Neural progenitor cell (in vitro differentiated cells): ENCODE measurements around the gene MITF. TPM values are rescaled to one million over a fixed set of nuclear protein-coding genes. Genes with fewer than 3 reads are reported as not detected.

Experiments used
- DNase-seq: peaks from one replicate; pipeline ENCODE4 v3.0.0-alpha.2; 2016; ENCODE audit warnings: low spot score
- H2AFZ ChIP-seq: fragments of 200-600 bp; sonication (generic); replicated peaks from 2 replicates; pipeline ENCODE4 v1.6.1; 2016; ENCODE audit warnings: antibody characterized with exemption
- H3F3A ChIP-seq: fragments of 200-600 bp; sonication (generic); 2 replicates; pipeline ENCODE4 v1.6.1; 2016; ENCODE audit warnings: antibody characterized with exemption, low read depth
- H3K27ac ChIP-seq: fragments of 200-600 bp; sonication (generic); 2 replicates; pipeline ENCODE4 v1.5.1; 2016; ENCODE audit warnings: mild to moderate bottlenecking
- H3K27me3 ChIP-seq: fragments of 200-600 bp; sonication (generic); 2 replicates; pipeline ENCODE4 v1.6.1; 2016; ENCODE audit warnings: mild to moderate bottlenecking, moderate library complexity
- H3K36me3 ChIP-seq: fragments of 200-600 bp; sonication (generic); 2 replicates; pipeline ENCODE4 v1.5.1; 2016
- H3K4me1 ChIP-seq: fragments of 200-600 bp; sonication (generic); 2 replicates; pipeline ENCODE4 v1.6.1; 2016; ENCODE audit warnings: mixed run types
- H3K4me2 ChIP-seq: fragments of 200-600 bp; sonication (generic); 2 replicates; pipeline ENCODE4 v1.6.1; 2016
- H3K4me3 ChIP-seq: fragments of 200-600 bp; sonication (generic); 2 replicates; pipeline ENCODE4 v1.5.1; 2016
- H3K79me2 ChIP-seq: fragments of 200-600 bp; sonication (generic); 2 replicates; pipeline ENCODE4 v1.6.1; 2016; ENCODE audit warnings: low read depth
- H3K9ac ChIP-seq: fragments of 200-600 bp; sonication (generic); 2 replicates; pipeline ENCODE4 v1.6.1; 2016
- H3K9me3 ChIP-seq: fragments of 200-600 bp; sonication (generic); 2 replicates; pipeline ENCODE4 v1.5.1; 2016; ENCODE audit warnings: low read depth
- H4K20me1 ChIP-seq: fragments of 200-600 bp; sonication (generic); 2 replicates; pipeline ENCODE4 v1.6.1; 2016; ENCODE audit warnings: low read depth
- H3K27ac Mint-ChIP-seq: 3 replicates; pipeline ENCODE4 v1.8.0; 2021; ENCODE audit warnings: mixed read lengths
- H3K27me3 Mint-ChIP-seq: 2 replicates; pipeline ENCODE4 v1.8.0; 2022; ENCODE audit warnings: low read depth, mild to moderate bottlenecking, inconsistent platforms, moderate library complexity, mixed read lengths; ENCODE audit not compliant: insufficient read depth
- H3K36me3 Mint-ChIP-seq: 3 replicates; pipeline ENCODE4 v1.8.0; 2021; ENCODE audit warnings: mixed read lengths
- H3K4me1 Mint-ChIP-seq: 3 replicates; pipeline ENCODE4 v1.8.0; 2021; ENCODE audit warnings: mixed read lengths
- H3K4me3 Mint-ChIP-seq: 3 replicates; pipeline ENCODE4 v1.8.0; 2021; ENCODE audit warnings: mild to moderate bottlenecking, moderate library complexity, mixed read lengths
- H3K9me3 Mint-ChIP-seq: 3 replicates; pipeline ENCODE4 v1.8.0; 2020; ENCODE audit warnings: mixed read lengths
- CTCF ChIP-seq: fragments of 200-600 bp; sonication (generic); IDR thresholded peaks from 2 replicates; pipeline ENCODE4 v1.5.1; 2017; ENCODE audit warnings: antibody characterized with exemption, mild to moderate bottlenecking
- EZH2 ChIP-seq: fragments of 200-600 bp; sonication (generic); IDR thresholded peaks from 2 replicates; pipeline ENCODE4 v1.6.1; 2017; ENCODE audit warnings: antibody characterized with exemption, mild to moderate bottlenecking, moderate library complexity
- EZH2phosphoT487 ChIP-seq: fragments of 200-600 bp; sonication (generic); IDR thresholded peaks from 2 replicates; pipeline ENCODE4 v1.6.1; 2017; ENCODE audit warnings: antibody characterized with exemption
- total RNA-seq: library from RNA; depleted of rRNA; stranded (reverse); fragments of >200 nt; gene quantifications from 2 replicates; pipeline ENCODE4 v1.2.3, GENCODE V29; 2015; ENCODE audit warnings: low replicate concordance

MITF gene
- total RNA-seq, 1 donor from 2014 or later = not detected

DNA sequence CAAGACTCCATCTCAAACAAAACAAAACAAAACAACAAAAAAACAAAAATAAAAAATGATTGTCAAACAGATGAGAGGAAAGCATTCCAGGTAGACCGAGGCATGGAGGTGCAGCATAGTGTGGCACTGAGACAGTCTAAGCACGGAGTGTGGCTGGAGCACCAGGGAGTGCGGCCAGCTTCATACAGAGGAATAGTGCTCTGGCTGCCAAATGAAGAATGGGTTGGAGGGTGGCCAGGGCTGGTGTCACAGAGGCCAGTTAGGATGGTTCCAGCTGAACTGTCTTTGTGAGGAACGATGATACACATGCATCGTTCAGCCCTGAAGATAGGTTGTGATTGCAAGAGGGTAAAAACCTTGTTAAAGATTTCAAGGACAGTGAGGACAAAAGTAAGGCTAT is 28.3 kb downstream of the MITF start:
- H3K27ac Mint-ChIP-seq = no peak overlapping the region
- no peaks in the 10 kb centered on the region for H3K9me3 Mint-ChIP-seq
- Histone ChIP-seq H3K4me3 (no peak overlapping the region), H3K9me3 (no peaks in the 10 kb centered on the region), H2AFZ (no peak overlapping the region), H3K4me2 (no peak overlapping the region), H4K20me1 (no peaks in the 10 kb centered on the region), H3K9ac (no peak overlapping the region), H3K27ac (no peak overlapping the region), H3K27me3 (no peaks in the 10 kb centered on the region), H3K4me1 (no peaks in the 10 kb centered on the region), H3F3A (no peaks in the 10 kb centered on the region), H3K79me2 (no peaks in the 10 kb centered on the region), H3K36me3 (no peaks in the 10 kb centered on the region)
- H3K4me3 Mint-ChIP-seq = no peak overlapping the region
- no peaks in the 10 kb centered on the region for H3K4me1 Mint-ChIP-seq
- no peak for DNase-seq
- TF ChIP-seq EZH2 (no peak), EZH2phosphoT487 (no peak), CTCF (no peak)
- no peaks in the 10 kb centered on the region for H3K36me3 Mint-ChIP-seq
- no peaks in the 10 kb centered on the region for H3K27me3 Mint-ChIP-seq

DNA sequence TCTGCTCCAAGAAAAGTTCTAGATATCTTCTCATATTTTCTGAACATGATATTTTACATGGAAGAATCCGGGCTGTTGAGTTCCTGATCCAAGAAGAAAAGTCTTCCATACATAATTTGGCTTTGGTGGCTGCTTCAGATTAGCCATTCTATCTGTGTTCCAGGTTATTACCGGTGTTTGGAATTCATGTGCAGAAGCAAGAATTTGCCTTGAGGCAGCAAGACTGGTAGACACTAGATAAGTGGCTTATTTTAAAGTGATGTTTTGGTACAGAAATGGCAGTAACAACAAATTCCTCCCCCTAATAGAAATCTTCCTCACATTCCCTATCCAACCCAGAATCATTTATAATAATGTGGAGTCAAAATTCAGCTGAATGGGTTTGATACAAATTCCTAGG is 29.2 kb downstream of the MITF start:
- H3K4me1 Mint-ChIP-seq = no peaks in the 10 kb centered on the region
- no peak for TF ChIP-seq CTCF
- DNase-seq = no peak
- Histone ChIP-seq H3K27me3 (no peaks in the 10 kb centered on the region), H2AFZ (no peak overlapping the region), H3K4me1 (no peaks in the 10 kb centered on the region), H3F3A (no peaks in the 10 kb centered on the region), H3K9me3 (no peaks in the 10 kb centered on the region), H3K36me3 (no peaks in the 10 kb centered on the region), H3K4me3 (no peak overlapping the region), H3K79me2 (no peaks in the 10 kb centered on the region), H3K9ac (no peak overlapping the region), H3K27ac (no peak overlapping the region), H4K20me1 (no peaks in the 10 kb centered on the region), H3K4me2 (no peak overlapping the region)
- H3K9me3 Mint-ChIP-seq = no peaks in the 10 kb centered on the region
- H3K4me3 Mint-ChIP-seq = no peak overlapping the region
- no peaks in the 10 kb centered on the region for H3K27me3 Mint-ChIP-seq
- H3K36me3 Mint-ChIP-seq = no peaks in the 10 kb centered on the region
- H3K27ac Mint-ChIP-seq = no peak overlapping the region

GRCh38 chr3:69770219-69770618 is 31.0 kb downstream of the MITF start:
- no peak for DNase-seq

More at GRCh38 chr3:69770219-69770618, 31.0 kb downstream of the MITF start:
- no peak overlapping the region for H3K27ac Mint-ChIP-seq
- no peaks in the 10 kb centered on the region for H3K9me3 ChIP-seq
- H3K4me2 ChIP-seq = no peak overlapping the region
- no peaks in the 10 kb centered on the region for H3K36me3 ChIP-seq
- no peaks in the 10 kb centered on the region for H3K79me2 ChIP-seq
- H4K20me1 ChIP-seq = no peaks in the 10 kb centered on the region
- H2AFZ ChIP-seq = no peak overlapping the region
- H3F3A ChIP-seq = no peaks in the 10 kb centered on the region
- no peak overlapping the region for H3K4me3 Mint-ChIP-seq
- TF ChIP-seq CTCF = no peak
- no peak for TF ChIP-seq EZH2
- no peak for TF ChIP-seq EZH2phosphoT487
- H3K36me3 Mint-ChIP-seq = no peaks in the 10 kb centered on the region
- H3K27me3 ChIP-seq = no peaks in the 10 kb centered on the region
- no peaks in the 10 kb centered on the region for H3K9me3 Mint-ChIP-seq
- H3K4me3 ChIP-seq = no peak overlapping the region
- H3K4me1 ChIP-seq = no peaks in the 10 kb centered on the region
- H3K27me3 Mint-ChIP-seq = no peaks in the 10 kb centered on the region
- no peaks in the 10 kb centered on the region for H3K4me1 Mint-ChIP-seq
- no peak overlapping the region for H3K9ac ChIP-seq
- no peak overlapping the region for H3K27ac ChIP-seq
